ENCODE measurements around the gene PCED1B. TPM values are rescaled to one million over a fixed set of nuclear protein-coding genes. Genes with fewer than 3 reads are reported as not detected.

PCED1B gene
- total RNA-seq, 4 donors from 2014 or later: 1.0 to 1.5 (median 1.2) TPM

GRCh38 chr12:47188576-47189441 lies 109.4 kb downstream of the PCED1B start:
- peaks cover 14 to 34% of the 10 kb centered on the region in 2 donors for H3K4me1 ChIP-seq
- H3K27ac ChIP-seq: no peak overlapping the region
- H3K9me3 ChIP-seq: no peaks in the 10 kb centered on the region
- TF ChIP-seq CTCF (IDR thresholded peaks at IDR 0.05) (no peak), POLR2A (IDR thresholded peaks at IDR 0.05) (no peak)
- DNase-seq: no peak
- 52 to 70% methylated on average over 6 of the region's 6 CpGs for WGBS, 2 donors
- intact Hi-C loops (cut with DNase I): no loop called here
- H3K36me3 ChIP-seq: no peaks in the 10 kb centered on the region
- H3K27me3 ChIP-seq: no peaks in the 10 kb centered on the region
- H3K4me3 ChIP-seq (replicated peaks in 1 of 3): no peak overlapping the region

- peaks cover 14 to 38% of the 10 kb centered on the region in 2 donors for H3K4me1 ChIP-seq
- WGBS, 2 donors: 71 to 77% methylated on average over 3 of the region's 3 CpGs
- H3K27ac ChIP-seq: no peak overlapping the region
- TF ChIP-seq CTCF (IDR thresholded peaks at IDR 0.05): no peak
- no peak for TF ChIP-seq POLR2A (IDR thresholded peaks at IDR 0.05)
- no peaks in the 10 kb centered on the region for H3K36me3 ChIP-seq
- no peak overlapping the region for H3K4me3 ChIP-seq (replicated peaks in 1 of 3)
- intact Hi-C loops (cut with DNase I): no loop called here
- H3K27me3 ChIP-seq: no peaks in the 10 kb centered on the region
- no peaks in the 10 kb centered on the region for H3K9me3 ChIP-seq
- peak; percentile 38 to 41 for DNase-seq
Measured at GRCh38 chr12:47189728-47190127, 110.3 kb downstream of the PCED1B start.

GRCh38 chr12:47190271-47190750 lies 110.9 kb downstream of the PCED1B start:
- no peak for TF ChIP-seq CTCF (IDR thresholded peaks at IDR 0.05)
- TF ChIP-seq POLR2A (IDR thresholded peaks at IDR 0.05): no peak
- H3K4me3 ChIP-seq (replicated peaks in 1 of 3): no peak overlapping the region
- no peaks in the 10 kb centered on the region for H3K36me3 ChIP-seq
- no peaks in the 10 kb centered on the region for H3K27me3 ChIP-seq
- H3K27ac ChIP-seq: no peak overlapping the region
- intact Hi-C loops (cut with DNase I): no loop called here
- H3K4me1 ChIP-seq: peaks cover 12 to 33% of the 10 kb centered on the region in 2 donors
- 78 to 88% methylated on average over 3 of the region's 3 CpGs for WGBS, 2 donors
- DNase-seq: no peak
- H3K9me3 ChIP-seq: no peaks in the 10 kb centered on the region

- no peaks in the 10 kb centered on the region for H3K27me3 ChIP-seq
- TF ChIP-seq POLR2A (IDR thresholded peaks at IDR 0.05) (no peak), CTCF (IDR thresholded peaks at IDR 0.05) (no peak)
- H3K27ac ChIP-seq: no peak overlapping the region
- DNase-seq: no peak
- peaks cover 9 to 29% of the 10 kb centered on the region in 2 donors for H3K4me1 ChIP-seq
- no peaks in the 10 kb centered on the region for H3K36me3 ChIP-seq
- H3K4me3 ChIP-seq (replicated peaks in 1 of 3): no peak overlapping the region
- no peaks in the 10 kb centered on the region for H3K9me3 ChIP-seq
- intact Hi-C loops (cut with DNase I): no loop called here
- WGBS, 2 donors: 46 to 83% methylated on average over 3 of the region's 3 CpGs
Measured at GRCh38 chr12:47190905-47191304, 111.5 kb downstream of the PCED1B start.

- no peak overlapping the region for H3K4me3 ChIP-seq (replicated peaks in 1 of 3)
- no peaks in the 10 kb centered on the region for H3K36me3 ChIP-seq
- intact Hi-C loops (cut with DNase I): no loop called here
- H3K27me3 ChIP-seq: no peaks in the 10 kb centered on the region
- no peaks in the 10 kb centered on the region for H3K9me3 ChIP-seq
- no peak overlapping the region for H3K27ac ChIP-seq
- 76 to 91% methylated on average over 4 of the region's 4 CpGs for WGBS, 2 donors
- TF ChIP-seq CTCF (IDR thresholded peaks at IDR 0.05) (no peak), POLR2A (IDR thresholded peaks at IDR 0.05) (no peak)
- no peak for DNase-seq
- H3K4me1 ChIP-seq: peaks cover 9 to 29% of the 10 kb centered on the region in 2 donors
Measured at GRCh38 chr12:47192051-47192450, 112.6 kb downstream of the PCED1B start.
